ENCODE data around the gene MUC5AC. TPM values are rescaled to one million over a fixed set of nuclear protein-coding genes. Genes with fewer than 3 reads are reported as not detected.

The MUC5AC gene
- total RNA-seq, 1 donor from 2014 or later: not detected

- intact Hi-C loops (cut with micrococcal nuclease): no loop called here
Measured at GRCh38 chr11:1120532-1121330, 37.0 kb upstream of the MUC5AC start.

- intact Hi-C loops (cut with micrococcal nuclease): no loop called here
Measured at GRCh38 chr11:1121331-1121812, 36.4 kb upstream of the MUC5AC start.

GRCh38 chr11:1121813-1122663, 35.7 kb upstream of the MUC5AC start:
- intact Hi-C loops (cut with micrococcal nuclease): no loop called here

GRCh38 chr11:1122664-1123002, 35.1 kb upstream of the MUC5AC start:
- intact Hi-C loops (cut with micrococcal nuclease): no loop called here

GRCh38 chr11:1123970-1124369, 33.8 kb upstream of the MUC5AC start:
- intact Hi-C loops (cut with micrococcal nuclease): no loop called here

- intact Hi-C loops (cut with micrococcal nuclease): no loop called here
Measured at GRCh38 chr11:1125803-1126202, 31.9 kb upstream of the MUC5AC start.

- intact Hi-C loops (cut with micrococcal nuclease): no loop called here
Measured at GRCh38 chr11:1126491-1126926, 31.2 kb upstream of the MUC5AC start.

- intact Hi-C loops (cut with micrococcal nuclease): no loop called here
Measured at GRCh38 chr11:1126935-1127663, 30.7 kb upstream of the MUC5AC start.

GRCh38 chr11:1127664-1128162, 30.0 kb upstream of the MUC5AC start:
- intact Hi-C loops (cut with micrococcal nuclease): no loop called here

GRCh38 chr11:1128311-1129142, 29.2 kb upstream of the MUC5AC start:
- intact Hi-C loops (cut with micrococcal nuclease): no loop called here

- intact Hi-C loops (cut with micrococcal nuclease): no loop called here
Measured at GRCh38 chr11:1129143-1129610, 28.6 kb upstream of the MUC5AC start.

- intact Hi-C loops (cut with micrococcal nuclease): no loop called here
Measured at GRCh38 chr11:1129611-1130160, 28.1 kb upstream of the MUC5AC start.

GRCh38 chr11:1130276-1131032, 27.3 kb upstream of the MUC5AC start:
- intact Hi-C loops (cut with micrococcal nuclease): no loop called here

GRCh38 chr11:1131033-1131911, 26.5 kb upstream of the MUC5AC start:
- intact Hi-C loops (cut with micrococcal nuclease): no loop called here

- intact Hi-C loops (cut with micrococcal nuclease): no loop called here
Measured at GRCh38 chr11:1134848-1135445, 22.8 kb upstream of the MUC5AC start.

GRCh38 chr11:1138097-1138496, 19.7 kb upstream of the MUC5AC start:
- intact Hi-C loops (cut with micrococcal nuclease): no loop called here

- intact Hi-C loops (cut with micrococcal nuclease): no loop called here
Measured at GRCh38 chr11:1139441-1140083, 18.2 kb upstream of the MUC5AC start.
